GM18526 (cell line): ENCODE results near the gene VTI1A.

Experiments
- POLR2A ChIP-seq: IDR thresholded peaks from 3 replicates; pipeline ENCODE4 v1.6.1; 2011; ENCODE audit not compliant: insufficient read length; ENCODE audit errors: extremely low read depth

VTI1A gene

GRCh38 chr10:112446855-112447619 is at the start of gene VTI1A, which contains the start of gene ZDHHC6:
TSS of gene VTI1A (plus strand) at chr10:112447215. CDS start at chr10:112447374, 159 bp downstream.
TSS of gene ZDHHC6 (minus strand) at chr10:112446914. CDS start at chr10:112445436, 1,478 bp downstream.
- peak; percentile 89 for TF ChIP-seq POLR2A

GRCh38 chr10:112397592-112397991 is 49.4 kb upstream of the VTI1A start:
- no peak for TF ChIP-seq POLR2A

GRCh38 chr10:112402917-112403316 is 44.1 kb upstream of the VTI1A start:
- TF ChIP-seq POLR2A, result no peak

GRCh38 chr10:112404617-112405016 is 42.4 kb upstream of the VTI1A start:
- TF ChIP-seq POLR2A, result no peak

- TF ChIP-seq POLR2A, result no peak
Observed at GRCh38 chr10:112407696-112408095, 39.3 kb upstream of the VTI1A start.

GRCh38 chr10:112409299-112409698 is 37.7 kb upstream of the VTI1A start:
- TF ChIP-seq POLR2A, result no peak

- no peak for TF ChIP-seq POLR2A
Observed at GRCh38 chr10:112409755-112410154, 37.3 kb upstream of the VTI1A start.

- TF ChIP-seq POLR2A, result no peak
Observed at GRCh38 chr10:112412696-112413095, 34.3 kb upstream of the VTI1A start.

- TF ChIP-seq POLR2A, result no peak
Observed at GRCh38 chr10:112421731-112422130, 25.3 kb upstream of the VTI1A start.

GRCh38 chr10:112424651-112425050 is 22.4 kb upstream of the VTI1A start:
- TF ChIP-seq POLR2A, result no peak

- TF ChIP-seq POLR2A, result no peak
Observed at GRCh38 chr10:112426111-112426510, 20.9 kb upstream of the VTI1A start.

- no peak for TF ChIP-seq POLR2A
Observed at GRCh38 chr10:112429147-112429546, 17.9 kb upstream of the VTI1A start.

GRCh38 chr10:112429654-112430230 is 17.3 kb upstream of the VTI1A start:
- TF ChIP-seq POLR2A, result no peak

- no peak for TF ChIP-seq POLR2A
Observed at GRCh38 chr10:112433136-112433535, 13.9 kb upstream of the VTI1A start.

- TF ChIP-seq POLR2A, result no peak
Observed at GRCh38 chr10:112434988-112435619, 11.9 kb upstream of the VTI1A start.

- TF ChIP-seq POLR2A, result no peak
Observed at GRCh38 chr10:112438356-112438755, 8.7 kb upstream of the VTI1A start.
